GM10248 (cell line): ENCODE data around the gene WFDC12.

Experiments used
- CTCF ChIA-PET: fragments of 300-600 bp; sonication (Branson Sonifier 250); formaldehyde crosslinking; extraction: SDS; loops from one replicate; lab custom pipeline; 2021; ENCODE audit warnings: antibody characterized with exemption; lab: Yijun Ruan, JAX
- POLR2A ChIA-PET: fragments of 350-650 bp; sonication (Branson Sonifier 250); formaldehyde crosslinking; extraction: SDS; loops from one replicate; lab custom pipeline; 2020; ENCODE audit warnings: antibody characterized with exemption; lab: Yijun Ruan, JAX
- DNase-seq: peaks from one replicate; pipeline ENCODE4 v3.0.0; 2012; ENCODE audit errors: extremely low spot score
- CTCF ChIP-seq: IDR thresholded peaks from 2 replicates; pipeline ENCODE4 v1.5.1; 2012; ENCODE audit warnings: mild to moderate bottlenecking, low read depth; ENCODE audit errors: extremely low read depth, missing control alignments, control extremely low read depth

Gene WFDC12

GRCh38 chr20:45138561-45139300 lies 14.5 kb upstream of the WFDC12 start:
- peak; percentile 50 for TF ChIP-seq CTCF
- peak; percentile 46 for DNase-seq
- ChIA-PET POLR2A (no interaction called here), CTCF (interaction anchor here (0.6 to 3.1 kb wide), 12 partner anchors 8 to 163 kb away, joined by 3 to 24 read pairs (median 4); no protein-coding TSS in a partner anchor)

- no peak for DNase-seq
- CTCF ChIA-PET: interaction anchor here (0.9 kb wide), 1 partner anchor 9 kb away, joined by 3 read pairs; no protein-coding TSS in a partner anchor
- POLR2A ChIA-PET: no interaction called here
- no peak for TF ChIP-seq CTCF
These were observed 12.6 kb upstream of the WFDC12 start for GRCh38 chr20:45136911-45137310.

GRCh38 chr20:45128099-45128498 lies 3.8 kb upstream of the WFDC12 start:
- TF ChIP-seq CTCF: no peak
- POLR2A ChIA-PET: no interaction called here
- CTCF ChIA-PET: interaction anchor here (1.1 to 1.7 kb wide), 3 partner anchors 8 to 18 kb away, joined by 3 to 4 read pairs (median 3); no protein-coding TSS in a partner anchor
- DNase-seq: no peak

GRCh38 chr20:45121388-45121787 lies 2.9 kb downstream of the WFDC12 start:
- DNase-seq: no peak
- ChIA-PET POLR2A (no interaction called here), CTCF (interaction anchor here (1.2 to 2.2 kb wide), 4 partner anchors 11 to 25 kb away, joined by 3 to 14 read pairs (median 4); no protein-coding TSS in a partner anchor)
- no peak for TF ChIP-seq CTCF

- no peak for DNase-seq
- ChIA-PET CTCF (interaction anchor here (0.8 to 2.2 kb wide), 4 partner anchors 9 to 26 kb away, joined by 3 to 14 read pairs (median 4); no protein-coding TSS in a partner anchor), POLR2A (no interaction called here)
- no peak for TF ChIP-seq CTCF
These were observed 4.6 kb downstream of the WFDC12 start for GRCh38 chr20:45119556-45120266.

- DNase-seq: no peak
- no peak for TF ChIP-seq CTCF
- ChIA-PET CTCF (interaction anchor here (0.9 kb wide), 1 partner anchor 23 kb away, joined by 3 read pairs; no protein-coding TSS in a partner anchor), POLR2A (no interaction called here)
These were observed 6.2 kb downstream of the WFDC12 start for GRCh38 chr20:45118028-45118427.
